Measurements from ENCODE around the gene SNPH.

SNPH gene

GRCh38 chr20:1280195-1281102 lies 14.4 kb downstream of the SNPH start:
- no peaks in the 10 kb centered on the region for H3K36me3 ChIP-seq (ENCODE audit: insufficient read depth, low read depth, low read length)

GRCh38 chr20:1281279-1282057 lies 15.4 kb downstream of the SNPH start:
- Histone ChIP-seq H3K9ac (ENCODE audit: low read depth, low read length) (no peak overlapping the region), H3K4me3 (ENCODE audit: low read length) (no peak overlapping the region), H3K9me3 (ENCODE audit: insufficient read depth, low read depth, low read length) (no peaks in the 10 kb centered on the region), H3K4me1 (ENCODE audit: insufficient read depth, low read length) (no peaks in the 10 kb centered on the region), H3K27me3 (ENCODE audit: insufficient read depth, low read length) (no peaks in the 10 kb centered on the region), H3K36me3 (ENCODE audit: insufficient read depth, low read depth, low read length) (no peaks in the 10 kb centered on the region), H3K27ac (ENCODE audit: low read length) (no peak overlapping the region)

More at GRCh38 chr20:1280195-1281102, 14.4 kb downstream of the SNPH start:
- H3K9me3 ChIP-seq (ENCODE audit: insufficient read depth, low read depth, low read length): no peaks in the 10 kb centered on the region
- H3K27me3 ChIP-seq (ENCODE audit: insufficient read depth, low read length): no peaks in the 10 kb centered on the region
- H3K9ac ChIP-seq (ENCODE audit: low read depth, low read length): no peak overlapping the region
- H3K4me1 ChIP-seq (ENCODE audit: insufficient read depth, low read length): no peaks in the 10 kb centered on the region
- H3K27ac ChIP-seq (ENCODE audit: low read length): no peak overlapping the region
- no peak overlapping the region for H3K4me3 ChIP-seq (ENCODE audit: low read length)

DNA sequence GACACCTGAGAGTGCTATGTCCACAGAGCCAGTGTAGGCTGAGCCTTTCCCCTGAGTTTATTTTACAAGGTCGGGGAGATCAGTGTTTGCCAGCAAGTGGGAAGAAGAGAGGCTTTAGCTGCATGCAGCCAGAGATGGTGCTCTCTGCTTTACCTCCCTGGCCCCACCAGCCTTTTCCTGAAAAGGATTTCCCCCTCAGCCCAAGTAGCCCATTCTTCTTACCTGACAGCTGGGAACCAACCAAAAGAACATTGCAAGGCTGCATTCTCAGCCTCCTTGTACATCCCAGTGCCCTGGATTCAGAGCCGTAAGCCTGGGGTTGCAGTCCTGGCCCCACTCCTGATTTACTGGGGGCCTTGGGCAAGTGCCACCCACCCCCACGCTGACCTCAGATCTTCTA lies 16.9 kb downstream of the SNPH start:
- Histone ChIP-seq H3K4me3 (ENCODE audit: low read length) (no peak overlapping the region), H3K9me3 (ENCODE audit: insufficient read depth, low read depth, low read length) (no peaks in the 10 kb centered on the region), H3K27ac (ENCODE audit: low read length) (no peak overlapping the region), H3K4me1 (ENCODE audit: insufficient read depth, low read length) (no peaks in the 10 kb centered on the region), H3K27me3 (ENCODE audit: insufficient read depth, low read length) (no peaks in the 10 kb centered on the region), H3K9ac (ENCODE audit: low read depth, low read length) (no peak overlapping the region), H3K36me3 (ENCODE audit: insufficient read depth, low read depth, low read length) (no peaks in the 10 kb centered on the region)

DNA sequence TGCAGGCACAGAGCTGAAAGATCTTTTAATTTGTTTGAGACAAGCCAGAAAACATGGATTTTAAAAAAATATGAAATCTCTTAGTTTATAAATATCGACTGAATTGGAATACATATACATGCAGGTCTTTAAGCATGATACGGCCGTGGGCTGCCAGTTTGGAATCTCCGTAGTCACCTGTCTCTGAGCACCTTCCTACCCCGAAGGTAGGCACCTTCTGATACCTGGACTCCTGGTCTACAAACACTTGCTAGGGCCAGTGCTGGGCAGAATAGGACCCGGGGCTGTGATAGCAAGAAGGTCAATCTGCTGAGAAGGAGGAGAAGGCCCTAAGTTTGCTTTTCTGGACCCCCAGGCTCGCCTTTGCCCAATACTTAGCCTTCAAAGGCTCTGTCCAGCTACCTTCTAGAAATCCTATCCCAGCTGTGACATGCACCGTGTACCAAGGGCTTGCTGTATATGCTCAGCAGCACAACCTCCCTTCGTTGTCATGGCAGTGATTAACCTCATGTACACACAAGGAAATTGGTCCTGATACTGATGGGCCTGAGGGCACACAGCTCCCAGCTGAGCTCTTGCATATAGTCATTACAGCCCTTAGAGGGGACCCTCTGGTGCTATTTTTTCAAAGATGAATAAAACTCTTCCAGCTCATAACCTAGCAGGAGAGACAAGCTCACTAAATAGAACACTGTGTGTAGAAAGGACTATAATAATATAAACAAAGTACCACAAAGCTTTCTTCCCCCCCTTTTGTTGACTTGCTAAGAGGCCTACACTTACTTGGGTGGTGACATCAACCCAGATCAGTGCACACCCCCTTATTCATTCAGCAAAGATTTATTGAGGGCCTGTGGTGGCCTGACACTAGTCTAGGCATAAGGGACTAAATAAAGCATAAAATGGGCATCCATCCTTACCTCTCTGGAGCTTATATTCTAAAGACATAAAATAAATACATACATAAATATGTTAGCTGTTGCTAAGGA lies 17.7 kb downstream of the SNPH start:
- H3K4me1 ChIP-seq (ENCODE audit: insufficient read depth, low read length): no peaks in the 10 kb centered on the region
- no peak overlapping the region for H3K4me3 ChIP-seq (ENCODE audit: low read length)
- H3K27me3 ChIP-seq (ENCODE audit: insufficient read depth, low read length): no peaks in the 10 kb centered on the region
- H3K9me3 ChIP-seq (ENCODE audit: insufficient read depth, low read depth, low read length): no peaks in the 10 kb centered on the region
- no peaks in the 10 kb centered on the region for H3K36me3 ChIP-seq (ENCODE audit: insufficient read depth, low read depth, low read length)
- no peak overlapping the region for H3K27ac ChIP-seq (ENCODE audit: low read length)
- no peak overlapping the region for H3K9ac ChIP-seq (ENCODE audit: low read depth, low read length)

DNA sequence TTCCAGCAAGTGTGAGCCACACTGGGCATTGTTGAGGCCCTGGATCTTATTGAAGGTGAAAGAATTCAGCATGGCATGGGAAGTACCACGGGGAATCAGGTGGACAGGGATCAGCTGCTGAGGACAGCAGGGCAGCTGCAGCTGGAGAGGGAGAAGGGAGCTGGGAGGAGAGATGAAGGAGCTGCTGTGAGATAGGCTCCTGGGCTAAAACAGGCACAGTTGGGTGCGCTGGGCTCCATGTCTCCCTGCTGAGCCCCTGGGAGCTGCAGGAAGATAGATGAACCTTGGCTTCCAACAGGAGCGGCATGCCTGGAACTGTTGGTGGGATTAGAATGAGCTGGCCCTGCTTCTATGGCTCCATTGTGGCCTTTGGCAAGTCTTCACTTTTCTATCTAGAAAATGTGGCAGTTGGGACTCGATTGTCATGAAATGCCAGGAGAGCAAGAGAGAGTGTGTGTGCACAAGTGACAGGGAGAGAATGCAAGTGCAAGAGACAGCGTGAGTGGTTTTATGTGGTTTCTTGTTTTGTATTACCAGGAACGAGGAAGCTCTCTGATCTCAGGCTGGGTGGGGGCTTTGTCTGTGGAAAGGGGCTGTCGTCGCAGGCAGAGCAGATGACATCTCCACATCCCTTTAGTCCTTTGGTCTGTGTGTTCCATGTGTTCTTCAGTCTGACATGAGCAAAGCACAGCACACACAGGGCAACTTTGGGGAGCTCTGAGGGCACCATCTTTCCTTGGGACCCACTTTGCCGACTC lies 20.4 kb downstream of the SNPH start:
- H3K4me1 ChIP-seq (ENCODE audit: insufficient read depth, low read length): no peaks in the 10 kb centered on the region
- no peaks in the 10 kb centered on the region for H3K27me3 ChIP-seq (ENCODE audit: insufficient read depth, low read length)
- no peaks in the 10 kb centered on the region for H3K9me3 ChIP-seq (ENCODE audit: insufficient read depth, low read depth, low read length)
- H3K36me3 ChIP-seq (ENCODE audit: insufficient read depth, low read depth, low read length): no peaks in the 10 kb centered on the region
- H3K9ac ChIP-seq (ENCODE audit: low read depth, low read length): no peak overlapping the region
- H3K27ac ChIP-seq (ENCODE audit: low read length): no peak overlapping the region
- no peak overlapping the region for H3K4me3 ChIP-seq (ENCODE audit: low read length)

- Histone ChIP-seq H3K27ac (ENCODE audit: low read length) (no peak overlapping the region), H3K27me3 (ENCODE audit: insufficient read depth, low read length) (no peaks in the 10 kb centered on the region), H3K4me1 (ENCODE audit: insufficient read depth, low read length) (no peaks in the 10 kb centered on the region), H3K4me3 (ENCODE audit: low read length) (no peak overlapping the region), H3K9me3 (ENCODE audit: insufficient read depth, low read depth, low read length) (no peaks in the 10 kb centered on the region), H3K36me3 (ENCODE audit: insufficient read depth, low read depth, low read length) (no peaks in the 10 kb centered on the region), H3K9ac (ENCODE audit: low read depth, low read length) (no peak overlapping the region)
These were observed 21.2 kb downstream of the SNPH start for GRCh38 chr20:1287306-1287705.

DNA sequence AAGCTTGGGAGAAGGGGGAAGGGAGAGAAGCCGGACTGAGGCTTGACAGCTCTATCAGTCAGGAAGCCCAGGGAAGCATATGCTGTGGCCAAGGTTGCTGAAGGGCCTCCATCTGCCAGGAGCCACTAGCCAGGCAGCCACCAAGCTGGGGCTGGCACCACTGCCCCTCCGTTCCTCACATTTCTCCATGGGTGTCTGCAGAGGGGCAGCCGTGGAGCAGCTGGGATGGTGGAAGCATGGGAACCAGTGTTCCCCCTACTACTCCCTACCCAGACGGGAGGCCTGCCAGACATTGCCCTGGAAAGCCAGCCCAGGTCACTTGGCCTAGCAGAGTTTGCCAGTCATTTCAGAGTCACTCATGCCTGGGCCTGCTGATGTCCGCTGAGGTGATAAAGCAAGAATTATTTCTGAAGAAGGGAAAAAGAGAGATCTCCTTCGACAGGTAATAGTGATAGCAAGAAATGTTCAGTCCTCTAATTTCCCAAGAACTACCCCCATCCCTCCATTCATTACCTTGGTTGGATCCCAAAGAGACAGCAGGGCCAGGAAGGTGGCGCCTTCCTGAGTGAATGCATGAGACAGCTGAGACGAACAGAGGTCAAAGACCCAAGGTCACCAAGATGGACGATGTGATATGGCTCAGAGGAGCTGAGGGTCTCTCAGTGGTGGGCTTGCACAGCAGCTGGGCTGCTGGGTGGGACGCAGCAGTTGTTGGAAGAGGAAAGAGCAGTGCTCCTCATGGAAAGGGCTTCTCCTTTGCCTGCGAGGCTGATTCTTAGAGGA lies 21.9 kb downstream of the SNPH start:
- no peaks in the 10 kb centered on the region for H3K4me1 ChIP-seq (ENCODE audit: insufficient read depth, low read length)
- H3K4me3 ChIP-seq (ENCODE audit: low read length): no peak overlapping the region
- H3K27me3 ChIP-seq (ENCODE audit: insufficient read depth, low read length): no peaks in the 10 kb centered on the region
- H3K36me3 ChIP-seq (ENCODE audit: insufficient read depth, low read depth, low read length): no peaks in the 10 kb centered on the region
- H3K9me3 ChIP-seq (ENCODE audit: insufficient read depth, low read depth, low read length): no peaks in the 10 kb centered on the region
- no peak overlapping the region for H3K27ac ChIP-seq (ENCODE audit: low read length)
- H3K9ac ChIP-seq (ENCODE audit: low read depth, low read length): no peak overlapping the region

DNA sequence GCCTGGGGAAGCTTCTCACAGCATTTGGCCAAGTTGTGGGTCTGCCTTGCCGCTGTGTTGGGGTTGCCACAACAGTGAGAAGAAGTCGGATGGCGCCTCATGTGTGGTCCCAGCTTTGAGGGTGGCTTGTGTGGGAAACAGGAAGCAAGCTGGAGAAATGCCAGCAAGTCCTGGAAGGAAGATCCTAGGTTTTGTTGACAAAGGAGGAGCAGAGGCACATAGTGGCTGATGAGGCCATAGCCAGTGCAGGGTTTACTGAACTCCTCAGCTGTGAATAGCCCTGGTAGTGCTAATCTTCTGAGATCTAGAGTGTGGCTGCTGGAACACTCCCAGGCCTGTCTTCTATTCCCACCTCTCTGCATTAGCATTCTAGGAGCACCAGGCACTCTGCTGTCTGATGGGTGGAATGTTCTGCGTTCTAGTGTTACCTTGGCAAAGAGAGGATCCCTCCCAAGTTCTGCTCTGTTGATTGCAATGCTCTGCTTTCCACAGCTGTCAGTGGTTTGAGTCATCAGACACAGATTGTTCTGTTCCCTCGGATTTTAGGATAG lies 25.2 kb downstream of the SNPH start:
- no peaks in the 10 kb centered on the region for H3K4me1 ChIP-seq (ENCODE audit: insufficient read depth, low read length)
- H3K27me3 ChIP-seq (ENCODE audit: insufficient read depth, low read length): no peaks in the 10 kb centered on the region
- no peaks in the 10 kb centered on the region for H3K36me3 ChIP-seq (ENCODE audit: insufficient read depth, low read depth, low read length)
- H3K9ac ChIP-seq (ENCODE audit: low read depth, low read length): no peak overlapping the region
- H3K27ac ChIP-seq (ENCODE audit: low read length): no peak overlapping the region
- no peak overlapping the region for H3K4me3 ChIP-seq (ENCODE audit: low read length)
- no peaks in the 10 kb centered on the region for H3K9me3 ChIP-seq (ENCODE audit: insufficient read depth, low read depth, low read length)

DNA sequence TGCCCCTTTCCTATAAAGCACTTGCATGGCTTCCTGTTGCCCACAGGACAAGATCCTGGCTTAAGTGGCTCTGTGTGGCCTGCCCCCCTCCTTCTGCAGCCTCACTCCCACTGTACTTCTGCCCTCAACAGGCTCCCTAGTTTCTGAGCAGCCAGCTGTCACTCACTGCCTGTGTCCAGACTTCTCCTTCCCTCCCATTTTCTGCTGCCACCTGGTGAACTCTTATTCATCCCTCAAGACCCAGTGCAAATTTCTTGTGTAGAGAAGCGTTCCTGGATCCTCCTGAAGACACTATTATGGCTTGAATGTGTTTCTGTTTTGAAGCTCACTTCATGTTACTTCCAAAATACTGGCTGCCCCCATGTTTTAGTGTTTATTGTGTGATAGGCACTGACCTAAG lies 26.5 kb downstream of the SNPH start:
- Histone ChIP-seq H3K9me3 (ENCODE audit: insufficient read depth, low read depth, low read length) (no peaks in the 10 kb centered on the region), H3K4me3 (ENCODE audit: low read length) (no peak overlapping the region), H3K4me1 (ENCODE audit: insufficient read depth, low read length) (no peaks in the 10 kb centered on the region), H3K27ac (ENCODE audit: low read length) (no peak overlapping the region), H3K36me3 (ENCODE audit: insufficient read depth, low read depth, low read length) (no peaks in the 10 kb centered on the region), H3K9ac (ENCODE audit: low read depth, low read length) (no peak overlapping the region), H3K27me3 (ENCODE audit: insufficient read depth, low read length) (no peaks in the 10 kb centered on the region)

DNA sequence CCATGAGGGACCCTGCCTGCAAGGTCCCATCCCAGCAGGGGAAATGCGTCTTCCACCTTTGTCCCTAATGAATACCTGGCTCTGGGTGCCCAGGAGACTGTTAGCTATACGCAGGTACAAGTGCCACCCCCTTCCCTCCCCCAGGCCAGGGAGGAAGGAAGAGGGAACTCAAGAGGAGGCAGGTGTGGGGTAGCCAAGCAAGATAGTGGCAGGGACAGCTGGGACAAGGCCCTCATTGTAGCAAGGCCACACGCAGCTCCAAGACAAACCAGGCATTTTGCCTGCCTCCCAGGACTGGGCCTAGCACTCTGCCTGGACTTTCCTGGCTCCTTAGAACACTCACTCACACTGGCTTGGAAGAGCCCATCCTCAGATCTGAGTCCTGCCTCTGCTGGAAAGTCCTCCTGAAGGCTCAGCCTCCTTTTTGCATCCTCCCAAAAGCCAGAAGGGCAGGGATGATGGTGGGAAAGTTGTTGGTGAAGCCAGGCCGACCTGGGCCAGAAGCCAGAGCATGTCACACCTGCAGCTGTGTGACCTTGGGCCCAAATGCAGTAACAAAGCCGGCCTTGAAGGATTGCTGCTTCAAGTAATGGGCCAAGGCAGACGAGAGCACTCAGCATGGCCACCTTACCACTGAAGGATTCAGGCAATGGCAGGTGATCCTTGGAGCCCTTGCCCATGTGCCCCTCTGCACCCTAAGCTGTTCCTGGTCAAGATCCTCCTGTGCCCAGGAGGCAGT lies 27.7 kb downstream of the SNPH start:
- H3K4me1 ChIP-seq (ENCODE audit: insufficient read depth, low read length): no peaks in the 10 kb centered on the region
- no peak overlapping the region for H3K4me3 ChIP-seq (ENCODE audit: low read length)
- H3K27ac ChIP-seq (ENCODE audit: low read length): no peak overlapping the region
- H3K36me3 ChIP-seq (ENCODE audit: insufficient read depth, low read depth, low read length): no peaks in the 10 kb centered on the region
- H3K27me3 ChIP-seq (ENCODE audit: insufficient read depth, low read length): no peaks in the 10 kb centered on the region
- no peaks in the 10 kb centered on the region for H3K9me3 ChIP-seq (ENCODE audit: insufficient read depth, low read depth, low read length)
- H3K9ac ChIP-seq (ENCODE audit: low read depth, low read length): no peak overlapping the region

Data from iPS-20b (cell line).